Breast epithelium (tissue), 3 donors: ENCODE results near the gene ZNF281.

Experiments
- CTCF ChIP-seq, 3 donors: fragments of 450-650 bp; IDR thresholded peaks; one replicate each; pipeline ENCODE4 v1.5.1; 2016 to 2017; ENCODE audit warnings: antibody characterized with exemption in 3 of 3, mild to moderate bottlenecking in 3 of 3, moderate library complexity in 3 of 3
- POLR2A ChIP-seq: fragments of 450-650 bp; IDR thresholded peaks from one replicate; pipeline ENCODE4 v1.6.1; 2016; ENCODE audit warnings: antibody characterized with exemption, mild to moderate bottlenecking, moderate library complexity
- POLR2AphosphoS5 ChIP-seq, 3 donors: sonication (generic); formaldehyde crosslinking; IDR thresholded peaks; one replicate each; pipeline ENCODE4 v1.6.1; 2017; ENCODE audit warnings: antibody characterized with exemption in 3 of 3

- TF ChIP-seq CTCF (IDR thresholded peaks at IDR 0.05): no peak
- TF ChIP-seq POLR2A: no peak
- no peak for TF ChIP-seq POLR2AphosphoS5 (IDR thresholded peaks at IDR 0.05)
Observed at GRCh38 chr1:200363264-200363933, 46.4 kb downstream of the ZNF281 start.
